SK-N-SH (cell line): Measurements from ENCODE around the gene AGBL4. TPM values are rescaled to one million over a fixed set of nuclear protein-coding genes. Genes with fewer than 3 reads are reported as not detected.

ENCODE experiments used
- CTCF ChIA-PET: fragments of 300-600, 350-600 bp; formaldehyde crosslinking; extraction: SDS; loops from one replicate; lab custom pipeline; 2021; lab: Yijun Ruan, JAX
- POLR2A ChIA-PET: fragments of 350-600 bp; sonication (Branson Sonifier 250); formaldehyde crosslinking; extraction: SDS; loops from one replicate; lab custom pipeline; 2020; ENCODE audit warnings: antibody characterized with exemption, inconsistent platforms; lab: Yijun Ruan, JAX
- DNase-seq: peaks from one replicate; pipeline ENCODE4 v3.0.0; 2012
- H2AFZ ChIP-seq: fragments of 200-600 bp; sonication (generic); 2 replicates; pipeline ENCODE4 v1.8.1; 2016; ENCODE audit warnings: antibody characterized with exemption, mild to moderate bottlenecking, low read depth
- H3F3A ChIP-seq: fragments of 200-600 bp; sonication (generic); replicated peaks from 2 replicates; pipeline ENCODE3; 2016; ENCODE audit warnings: antibody characterized with exemption, mild to moderate bottlenecking; ENCODE audit not compliant: insufficient read depth
- H3K27ac ChIP-seq, 2 experiments: fragments of 200-500 bp in 1 of 2; fragments of 200-600 bp in 1 of 2; sonication (Bioruptor generic) in 1 of 2; sonication (generic), shearing (Covaris generic) in 1 of 2; 2 replicates each; pipeline versions ENCODE4 v1.5.1 to v1.6.1; 2014 to 2016; ENCODE audit warnings: low read depth in 2 of 2, inconsistent platforms in 1 of 2, low read length in 1 of 2, mild to moderate bottlenecking in 1 of 2, mixed read lengths in 1 of 2
- H3K27me3 ChIP-seq: fragments of 200-600 bp; sonication (generic), shearing (Covaris generic); 2 replicates; pipeline ENCODE4 v1.6.1; 2016; ENCODE audit warnings: mixed run types; ENCODE audit not compliant: insufficient read depth
- H3K36me3 ChIP-seq, 2 experiments: fragments of 200-500 bp in 1 of 2; fragments of 200-600 bp in 1 of 2; sonication (Bioruptor generic) in 1 of 2; sonication (generic) in 1 of 2; replicated peaks in 1 of 2; 2 replicates each; pipeline versions ENCODE3 to v1.5.1; 2014 to 2016; ENCODE audit warnings: low read length in 1 of 2, mild to moderate bottlenecking in 1 of 2; ENCODE audit not compliant: insufficient read depth in 2 of 2, control insufficient read depth in 1 of 2
- H3K4me1 ChIP-seq, 2 experiments: fragments of 200-500 bp in 1 of 2; fragments of 200-600 bp in 1 of 2; sonication (Bioruptor generic) in 1 of 2; sonication (generic), shearing (Covaris generic) in 1 of 2; 2 replicates each; pipeline versions ENCODE4 v1.5.1 to v1.6.1; 2014 to 2016; ENCODE audit warnings: low read depth in 1 of 2, low read length in 1 of 2, mixed run types in 1 of 2; ENCODE audit not compliant: insufficient read depth in 2 of 2, control insufficient read depth in 1 of 2
- H3K4me2 ChIP-seq: fragments of 200-600 bp; sonication (generic), shearing (Covaris generic); 2 replicates; pipeline ENCODE4 v1.6.1; 2017; ENCODE audit warnings: mixed run types
- H3K4me3 ChIP-seq, 2 experiments: fragments of 200-500 bp in 1 of 2; fragments of 200-600 bp in 1 of 2; sonication (Bioruptor generic) in 1 of 2; sonication (generic), shearing (Covaris generic) in 1 of 2; 2 replicates each; pipeline versions ENCODE4 v1.5.1 to v1.8.1; 2014 to 2016; ENCODE audit warnings: low read depth in 2 of 2, inconsistent platforms in 1 of 2, low read length in 1 of 2, mild to moderate bottlenecking in 1 of 2, mixed read lengths in 1 of 2, moderate library complexity in 1 of 2
- H3K79me2 ChIP-seq: fragments of 200-600 bp; sonication (generic); 2 replicates; pipeline ENCODE4 v1.8.1; 2017; ENCODE audit warnings: mild to moderate bottlenecking; ENCODE audit not compliant: insufficient read depth
- H3K9ac ChIP-seq: fragments of 200-600 bp; sonication (generic); 2 replicates; pipeline ENCODE4 v1.6.1; 2017; ENCODE audit warnings: mixed run types
- H3K9me2 ChIP-seq: fragments of 200-600 bp; sonication (generic); 2 replicates; pipeline ENCODE4 v1.6.1; 2017; ENCODE audit warnings: mixed run types
- H3K9me3 ChIP-seq: fragments of 200-600 bp; sonication (generic); 2 replicates; pipeline ENCODE4 v1.6.1; 2017; ENCODE audit warnings: mixed run types, mild to moderate bottlenecking, moderate library complexity
- H4K20me1 ChIP-seq: fragments of 200-600 bp; sonication (generic); 2 replicates; pipeline ENCODE4 v1.6.1; 2017; ENCODE audit warnings: mild to moderate bottlenecking, mixed run types; ENCODE audit not compliant: insufficient read depth
- CHD2 ChIP-seq: fragments of 150-350 bp; IDR thresholded peaks from 2 replicates; pipeline ENCODE4 v1.6.1; 2018; ENCODE audit warnings: low read length; ENCODE audit not compliant: partially characterized antibody
- ELF1 ChIP-seq: IDR thresholded peaks from 2 replicates; pipeline ENCODE4 v1.4.0; 2012
- EP300 ChIP-seq, 2 experiments: IDR thresholded peaks; 2 replicates each; pipeline versions ENCODE4 v1.4.0 to v1.6.1; 2012; ENCODE audit warnings: borderline replicate concordance in 1 of 2, low read depth in 1 of 2, low read length in 1 of 2
- FOXM1 ChIP-seq: IDR thresholded peaks from 2 replicates; pipeline ENCODE4 v1.4.0; 2012; ENCODE audit warnings: low read depth, mild to moderate bottlenecking
- JUND ChIP-seq: IDR thresholded peaks from 2 replicates; pipeline ENCODE4 v1.4.0; 2012
- MEF2A ChIP-seq: IDR thresholded peaks from 2 replicates; pipeline ENCODE4 v1.4.0; 2012; ENCODE audit warnings: low read depth, borderline replicate concordance
- MXI1 ChIP-seq: IDR thresholded peaks from 2 replicates; pipeline ENCODE4 v1.6.1; 2012; ENCODE audit warnings: mild to moderate bottlenecking, low read depth, low read length, improper control_type of control experiment
- NFIC ChIP-seq: IDR thresholded peaks from 2 replicates; pipeline ENCODE4 v1.4.0; 2012; ENCODE audit warnings: borderline replicate concordance
- PBX3 ChIP-seq: IDR thresholded peaks from 2 replicates; pipeline ENCODE4; 2012
- POLR2AphosphoS5 ChIP-seq: IDR thresholded peaks from 2 replicates; pipeline ENCODE4 v1.6.1; 2012; ENCODE audit warnings: low read depth, low read length
- RAD21 ChIP-seq: IDR thresholded peaks from 2 replicates; pipeline ENCODE4 v1.6.1; 2012; ENCODE audit warnings: mild to moderate bottlenecking, low read length
- RXRA ChIP-seq: IDR thresholded peaks from 2 replicates; pipeline ENCODE4 v1.4.0; 2012; ENCODE audit warnings: low read depth, mild to moderate bottlenecking, borderline replicate concordance
- SMC3 ChIP-seq: IDR thresholded peaks from 2 replicates; pipeline ENCODE4 v1.6.1; 2012; ENCODE audit warnings: low read depth, low read length, improper control_type of control experiment
- TAF1 ChIP-seq: IDR thresholded peaks from 2 replicates; pipeline ENCODE4 v1.6.1; 2012; ENCODE audit warnings: low read depth, mild to moderate bottlenecking, low read length, moderate library complexity, borderline replicate concordance
- TCF12 ChIP-seq: IDR thresholded peaks from 2 replicates; pipeline ENCODE4 v1.4.0; 2012
- TEAD4 ChIP-seq: IDR thresholded peaks from 2 replicates; pipeline ENCODE4 v1.4.0; 2012; ENCODE audit warnings: mild to moderate bottlenecking, borderline replicate concordance; ENCODE audit not compliant: insufficient read depth
- USF1 ChIP-seq: IDR thresholded peaks from 2 replicates; pipeline ENCODE4 v1.4.0; 2012; ENCODE audit warnings: low read depth, borderline replicate concordance
- YY1 ChIP-seq: IDR thresholded peaks from 2 replicates; pipeline ENCODE4 v1.4.0; 2012; ENCODE audit warnings: low read depth, mild to moderate bottlenecking
- ZBTB33 ChIP-seq: IDR thresholded peaks from 2 replicates; pipeline ENCODE4 v1.4.0; 2012; ENCODE audit warnings: low read depth, borderline replicate concordance
- WGBS: methylation state at CpG from one replicate; pipeline ENCODE4 v1.1.6; 2017; ENCODE audit warnings: low lambda C conversion rate; 5-methylcytosine and 5-hydroxymethylcytosine counted together
- polyA plus RNA-seq, 3 experiments: library from polyadenylated mRNA; depleted of rRNA; stranded (reverse); fragments of >200 nt; gene quantifications; 2 replicates each; pipeline ENCODE4 v1.2.3, GENCODE V29; 2012
- TF ChIP-seq, protein P1 (sequence below): fragments of 150-350 bp; IDR thresholded peaks from 2 replicates; pipeline ENCODE4 v1.6.1; 2016; ENCODE audit warnings: mild to moderate bottlenecking, low read depth, low read length
- TF ChIP-seq, protein P2 (sequence below): fragments of 150-350 bp; IDR thresholded peaks from 2 replicates; pipeline ENCODE4 v1.6.1; 2017; ENCODE audit warnings: antibody characterized with exemption, low read length, low read depth, borderline replicate concordance

Gene AGBL4
- polyA plus RNA-seq, 1 of the 3 experiments (the other 2 are of a cell fraction) = 0.07 TPM

- no peak for DNase-seq
- Histone ChIP-seq H3F3A (no peaks in the 10 kb centered on the region), H3K9ac (no peak overlapping the region), H3K27me3 (no peaks in the 10 kb centered on the region), H3K4me2 (no peak overlapping the region), H3K4me3 (no peak overlapping the region), H3K4me1 (no peaks in the 10 kb centered on the region; a peak in 1 of 4 replicates), H3K9me2 (no peaks in the 10 kb centered on the region), H3K27ac (no peak overlapping the region), H3K36me3 (no peaks in the 10 kb centered on the region), H3K9me3 (peaks cover 8% of the 10 kb centered on the region; the same call in 1 of the 2 replicates), H2AFZ (no peak overlapping the region), H3K79me2 (no peaks in the 10 kb centered on the region), H4K20me1 (no peaks in the 10 kb centered on the region)
- POLR2A ChIA-PET = no interaction called here
- TF ChIP-seq RXRA (no peak), EP300 (IDR thresholded peaks at IDR 0.05; ENCODE audit: borderline replicate concordance in 1 of 2, low read depth in 1 of 2, low read length in 1 of 2) (no peak), JUND (no peak), MEF2A (no peak), SMC3 (no peak), TAF1 (no peak), YY1 (no peak), ZBTB33 (no peak), NFIC (no peak), FOXM1 (no peak), ELF1 (no peak), CHD2 (no peak), TEAD4 (no peak), MXI1 (no peak), POLR2AphosphoS5 (no peak), RAD21 (no peak)
- TF ChIP-seq, protein P1, sequence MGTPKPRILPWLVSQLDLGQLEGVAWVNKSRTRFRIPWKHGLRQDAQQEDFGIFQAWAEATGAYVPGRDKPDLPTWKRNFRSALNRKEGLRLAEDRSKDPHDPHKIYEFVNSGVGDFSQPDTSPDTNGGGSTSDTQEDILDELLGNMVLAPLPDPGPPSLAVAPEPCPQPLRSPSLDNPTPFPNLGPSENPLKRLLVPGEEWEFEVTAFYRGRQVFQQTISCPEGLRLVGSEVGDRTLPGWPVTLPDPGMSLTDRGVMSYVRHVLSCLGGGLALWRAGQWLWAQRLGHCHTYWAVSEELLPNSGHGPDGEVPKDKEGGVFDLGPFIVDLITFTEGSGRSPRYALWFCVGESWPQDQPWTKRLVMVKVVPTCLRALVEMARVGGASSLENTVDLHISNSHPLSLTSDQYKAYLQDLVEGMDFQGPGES = no peak
- 41% methylated on average over 1 of the region's 1 CpG for WGBS
- CTCF ChIA-PET = no interaction called here
These were observed 823.0 kb downstream of the AGBL4 start for GRCh38 chr1:49200738-49201137.

DNA sequence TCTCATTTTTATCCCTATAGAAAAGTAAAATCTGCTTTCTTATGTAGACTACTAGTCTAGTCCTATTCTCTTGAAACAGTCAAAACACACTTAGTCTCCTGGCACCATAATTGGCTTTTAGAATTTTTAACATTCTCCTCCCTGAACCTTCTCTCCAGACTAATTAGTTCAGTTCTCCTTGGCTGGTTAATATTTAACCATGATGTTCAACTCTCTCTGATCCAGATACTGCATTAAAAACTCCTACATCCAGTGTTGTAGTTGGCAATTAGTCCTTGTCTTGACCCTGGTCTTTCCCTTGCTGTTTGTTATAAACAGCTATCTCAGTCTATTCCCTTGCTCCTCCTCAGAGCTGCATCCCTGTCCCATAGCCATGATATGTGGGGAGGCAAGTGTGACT is 824.2 kb downstream of the AGBL4 start:
- no peak for DNase-seq
- Histone ChIP-seq H3K27ac (no peak overlapping the region), H3K9me3 (peaks cover 8% of the 10 kb centered on the region; the same call in 1 of the 2 replicates), H3K79me2 (no peaks in the 10 kb centered on the region), H3K9ac (no peak overlapping the region), H3F3A (no peaks in the 10 kb centered on the region), H3K4me2 (no peak overlapping the region), H3K9me2 (no peaks in the 10 kb centered on the region), H2AFZ (no peak overlapping the region), H4K20me1 (no peaks in the 10 kb centered on the region), H3K27me3 (no peaks in the 10 kb centered on the region), H3K4me1 (no peaks in the 10 kb centered on the region), H3K36me3 (no peaks in the 10 kb centered on the region), H3K4me3 (no peak overlapping the region)
- CTCF ChIA-PET = no interaction called here
- POLR2A ChIA-PET = no interaction called here
- TF ChIP-seq ELF1 (no peak), TAF1 (no peak), TCF12 (no peak), PBX3 (no peak), USF1 (no peak)
- TF ChIP-seq, protein P2, sequence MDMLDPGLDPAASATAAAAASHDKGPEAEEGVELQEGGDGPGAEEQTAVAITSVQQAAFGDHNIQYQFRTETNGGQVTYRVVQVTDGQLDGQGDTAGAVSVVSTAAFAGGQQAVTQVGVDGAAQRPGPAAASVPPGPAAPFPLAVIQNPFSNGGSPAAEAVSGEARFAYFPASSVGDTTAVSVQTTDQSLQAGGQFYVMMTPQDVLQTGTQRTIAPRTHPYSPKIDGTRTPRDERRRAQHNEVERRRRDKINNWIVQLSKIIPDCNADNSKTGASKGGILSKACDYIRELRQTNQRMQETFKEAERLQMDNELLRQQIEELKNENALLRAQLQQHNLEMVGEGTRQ = no peak
- TF ChIP-seq, protein P1 = no peak
